ENCODE results near the gene WNT9B.
A peak's percentile ranks its signal among the peaks of the same experiment; 100 is the strongest.
"Not testable (repeated sequence)": the region's sequence is repeated elsewhere in the genome, so short reads cannot be mapped to it uniquely, and the experiment has no call there.

Gene WNT9B

DNA sequence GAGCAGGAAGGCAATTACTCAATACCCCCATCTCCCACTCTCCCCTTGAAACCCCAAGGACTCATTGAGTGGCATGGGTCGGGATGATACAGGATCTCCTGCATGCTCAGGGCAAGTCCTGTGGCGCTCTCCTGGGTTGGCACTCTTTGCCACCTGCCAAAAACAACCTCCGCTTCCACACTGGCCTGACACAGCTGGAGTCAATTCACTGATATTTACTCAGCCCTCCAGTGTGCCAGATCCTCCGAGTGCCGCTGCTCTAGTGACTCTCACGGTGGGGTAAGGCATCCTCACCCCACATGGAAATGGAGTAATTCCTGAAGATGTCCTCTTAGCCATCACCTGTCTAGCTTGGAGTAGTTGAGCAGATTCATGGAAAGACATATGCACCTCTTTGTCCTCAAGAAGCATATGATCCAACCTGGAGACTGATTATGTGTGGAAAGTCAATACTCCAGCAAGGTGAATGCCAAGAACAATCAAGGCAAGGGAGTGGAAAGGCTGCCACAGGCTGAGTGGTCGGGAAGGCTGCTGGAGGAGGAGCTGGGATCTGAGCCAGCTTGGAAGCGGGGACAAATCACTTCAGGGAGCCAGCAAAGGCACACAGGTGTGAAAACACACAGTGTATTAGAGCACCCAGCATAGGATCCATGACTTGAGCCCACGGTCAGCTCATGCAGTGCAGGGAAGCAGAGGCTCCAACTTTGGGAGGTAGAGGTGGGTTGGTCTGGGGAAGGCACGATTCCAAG is 59.0 kb downstream of the WNT9B start:
- no peak for DNase-seq (ENCODE audit: low read depth)

DNA sequence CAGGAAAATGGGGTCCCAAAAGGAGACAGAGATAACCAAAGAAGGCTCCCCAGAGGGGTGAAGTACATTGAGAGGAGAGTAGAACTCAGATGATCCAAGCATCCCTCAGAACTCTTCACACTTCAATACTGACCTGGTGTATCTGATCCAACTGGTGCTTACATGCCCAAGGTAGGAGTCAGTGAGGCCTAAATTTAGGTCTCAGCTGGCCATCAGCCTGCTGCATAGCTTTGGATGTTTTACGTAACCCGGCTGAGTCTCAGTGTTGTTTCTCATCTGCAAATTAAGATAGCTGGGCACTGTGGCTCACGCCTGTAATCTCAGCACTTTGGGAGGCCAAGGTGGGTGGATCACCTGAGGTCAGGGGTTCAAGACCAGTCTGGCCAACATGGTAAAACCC is 59.9 kb downstream of the WNT9B start:
- no peak for DNase-seq (ENCODE audit: low read depth)

DNA sequence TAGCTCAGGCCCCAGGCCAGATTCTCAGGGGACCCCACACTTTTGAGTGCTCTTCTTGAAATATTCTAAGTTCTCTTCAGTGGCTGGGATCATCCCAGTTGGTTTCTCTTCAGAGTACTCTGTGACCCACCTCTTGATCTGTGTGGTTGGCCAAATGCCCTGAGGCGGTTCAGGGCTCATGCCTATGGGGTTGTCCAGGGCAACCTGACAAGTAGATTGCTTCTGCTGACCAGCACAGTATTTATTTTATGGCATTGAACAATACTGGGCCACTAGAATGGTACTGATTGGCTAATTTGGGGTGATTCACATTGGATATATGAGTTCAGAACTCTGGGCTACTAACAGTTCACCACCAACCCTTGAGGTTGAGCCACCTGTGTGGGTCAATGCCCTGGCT is 64.2 kb downstream of the WNT9B start:
- no peak for DNase-seq (ENCODE audit: low read depth)

DNA sequence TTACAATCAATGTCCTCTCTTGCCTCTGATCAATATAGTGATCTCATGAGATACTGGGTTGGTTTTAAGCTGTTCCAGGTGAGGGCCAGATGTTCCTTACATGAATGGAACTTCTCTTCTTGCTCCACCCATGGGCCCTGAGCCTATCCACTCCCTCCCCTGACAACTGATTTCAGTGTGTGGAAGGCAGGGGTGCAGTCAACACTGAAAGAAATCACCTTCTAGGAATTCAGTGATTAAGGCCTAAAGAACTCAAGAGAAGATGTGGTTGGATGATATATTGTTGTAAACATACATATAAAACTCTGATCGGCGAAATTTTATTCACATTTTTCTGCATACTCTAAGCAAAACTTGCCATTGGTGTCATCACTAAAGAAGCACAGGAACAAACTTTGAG is 64.8 kb downstream of the WNT9B start:
- peak; percentile 60 for DNase-seq (ENCODE audit: low read depth)

DNA sequence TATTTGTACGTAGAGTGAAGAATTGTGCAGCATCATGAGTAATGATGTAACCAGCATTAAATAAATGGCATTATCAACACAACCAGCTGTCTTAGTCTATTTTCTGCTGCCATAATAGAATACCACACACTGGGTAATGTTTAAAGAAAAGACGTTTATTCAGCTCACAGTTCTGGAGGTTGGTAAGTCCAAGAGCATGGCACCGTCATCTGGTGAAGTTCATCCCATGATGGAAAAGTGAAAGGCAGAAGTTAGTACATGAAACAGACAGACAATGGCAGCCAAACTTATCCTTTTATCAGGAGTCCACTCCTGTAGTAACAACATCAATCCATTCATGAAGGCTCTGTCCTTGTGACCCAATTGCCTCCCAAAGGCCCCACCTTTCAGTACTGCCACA is 65.2 kb downstream of the WNT9B start:
- DNase-seq (ENCODE audit: low read depth): no peak

DNA sequence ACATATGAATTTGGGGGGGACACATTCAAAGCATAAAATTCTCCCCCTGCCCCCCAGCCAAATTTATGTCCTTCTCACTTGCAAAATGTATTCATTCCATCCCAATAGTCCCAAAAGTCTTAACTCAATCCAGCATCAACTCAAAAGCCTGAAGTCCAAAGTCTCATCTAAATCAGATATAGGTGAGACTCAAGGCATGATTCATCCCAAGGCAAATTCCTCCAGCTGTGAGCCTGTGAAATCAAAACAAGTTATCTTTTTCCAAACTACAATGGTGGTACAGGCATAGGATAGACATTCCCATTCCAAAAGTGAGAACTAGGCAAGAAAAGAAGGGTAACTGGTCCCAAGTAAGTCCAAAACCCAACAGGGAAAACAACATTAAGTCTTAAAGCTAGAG is 65.7 kb downstream of the WNT9B start:
- no peak for DNase-seq (ENCODE audit: low read depth)

DNA sequence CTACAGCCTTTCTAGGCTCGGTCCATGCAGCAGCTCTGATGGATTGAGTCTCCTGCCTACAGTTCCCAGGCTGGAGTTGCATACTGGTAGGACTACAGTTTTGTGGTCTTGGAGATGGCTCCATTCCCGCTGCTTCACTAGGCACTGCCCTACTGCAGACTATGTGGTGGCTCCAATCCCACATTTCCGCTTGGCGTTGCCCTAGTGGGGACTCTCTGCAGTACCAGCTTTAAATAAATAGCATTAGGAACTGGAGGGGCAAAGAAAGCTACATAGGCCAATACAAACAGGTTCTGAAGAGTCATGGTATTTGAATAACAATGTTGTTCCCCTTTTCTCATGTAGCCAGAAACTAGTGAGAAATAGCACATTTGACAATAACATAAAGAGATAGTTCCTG is 66.1 kb downstream of the WNT9B start:
- no peak for DNase-seq (ENCODE audit: low read depth)

DNA sequence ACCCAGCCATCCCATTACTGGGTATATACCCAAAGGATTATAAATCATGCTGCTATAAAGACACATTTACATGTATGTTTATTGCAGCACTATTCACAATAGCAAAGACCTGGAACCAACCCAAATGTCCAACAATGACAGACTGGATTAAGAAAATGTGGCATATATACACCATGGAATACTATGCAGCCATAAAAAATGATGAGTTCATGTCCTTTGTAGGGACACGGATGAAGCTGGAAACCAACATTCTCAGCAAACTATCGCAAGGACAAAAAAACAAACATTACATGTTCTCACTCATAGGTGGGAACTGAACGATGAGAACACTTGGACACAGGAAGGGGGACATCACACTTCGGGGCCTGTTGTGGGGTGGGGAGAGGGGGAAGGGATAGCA is 70.6 kb downstream of the WNT9B start:
- not testable (repeated sequence) for DNase-seq (ENCODE audit: low read depth)

DNA sequence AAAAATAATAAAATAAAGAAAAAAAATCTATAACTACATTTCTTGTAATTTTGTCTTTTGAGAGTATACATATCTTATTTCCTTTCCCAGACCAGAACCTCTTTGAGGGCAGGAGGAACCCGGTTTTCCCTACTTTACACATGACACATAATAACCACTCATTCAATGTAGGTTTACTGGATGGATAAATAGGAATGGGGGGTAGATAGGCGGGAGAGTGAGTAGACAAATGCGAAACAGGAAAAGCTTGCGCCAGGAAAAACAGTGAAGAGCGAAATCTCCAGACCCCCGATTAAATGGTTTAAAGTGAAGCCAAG is 71.1 kb downstream of the WNT9B start:
- no peak for DNase-seq (ENCODE audit: low read depth)

DNA sequence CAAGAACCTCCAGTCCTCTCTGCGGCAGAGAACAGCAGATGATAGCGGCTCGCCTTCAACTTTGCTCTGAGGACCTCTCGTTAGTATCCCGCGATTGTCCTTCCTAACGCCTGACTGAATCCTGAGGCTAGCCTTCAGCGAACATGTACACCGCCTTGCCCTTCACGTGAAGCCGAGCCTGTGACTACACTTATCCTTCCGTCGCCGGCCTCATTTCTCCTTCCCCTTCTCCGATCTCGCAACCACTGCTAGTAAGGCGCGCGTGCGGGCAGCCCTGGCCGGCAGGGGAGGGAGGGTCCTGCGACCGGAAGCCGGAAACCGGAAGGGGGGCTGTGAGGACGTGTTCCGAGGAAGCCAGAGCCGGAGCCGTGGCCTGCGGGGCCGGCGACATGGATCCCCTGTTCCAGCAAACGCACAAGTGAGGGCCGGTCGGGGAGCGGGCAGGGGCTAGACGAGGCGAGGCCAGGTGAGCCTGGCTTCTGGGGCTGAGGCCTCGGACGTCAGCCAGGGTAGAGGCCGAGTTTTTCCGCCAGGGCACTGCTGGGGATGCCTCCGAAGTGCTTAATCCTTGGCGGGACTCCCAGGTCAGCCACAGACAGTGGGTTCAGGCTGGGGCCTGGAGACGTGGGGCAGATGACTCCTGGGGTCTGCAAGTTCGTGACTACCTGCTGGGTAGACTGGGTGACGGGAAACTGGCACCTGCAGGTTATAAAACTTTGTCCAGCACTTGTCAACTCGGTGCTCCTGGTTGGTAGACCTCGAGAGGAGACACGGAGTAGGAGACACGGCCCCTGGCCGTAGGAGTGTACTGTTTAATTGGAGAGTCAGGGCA is 71.6 kb downstream of the WNT9B start, which contains the start of gene GOSR2:
GOSR2 (plus strand) TSS at position 357 of the 832 bp plus-strand sequence; CDS start at position 390, 33 bp downstream.
- peak; percentile 70 for DNase-seq (ENCODE audit: low read depth)

DNA sequence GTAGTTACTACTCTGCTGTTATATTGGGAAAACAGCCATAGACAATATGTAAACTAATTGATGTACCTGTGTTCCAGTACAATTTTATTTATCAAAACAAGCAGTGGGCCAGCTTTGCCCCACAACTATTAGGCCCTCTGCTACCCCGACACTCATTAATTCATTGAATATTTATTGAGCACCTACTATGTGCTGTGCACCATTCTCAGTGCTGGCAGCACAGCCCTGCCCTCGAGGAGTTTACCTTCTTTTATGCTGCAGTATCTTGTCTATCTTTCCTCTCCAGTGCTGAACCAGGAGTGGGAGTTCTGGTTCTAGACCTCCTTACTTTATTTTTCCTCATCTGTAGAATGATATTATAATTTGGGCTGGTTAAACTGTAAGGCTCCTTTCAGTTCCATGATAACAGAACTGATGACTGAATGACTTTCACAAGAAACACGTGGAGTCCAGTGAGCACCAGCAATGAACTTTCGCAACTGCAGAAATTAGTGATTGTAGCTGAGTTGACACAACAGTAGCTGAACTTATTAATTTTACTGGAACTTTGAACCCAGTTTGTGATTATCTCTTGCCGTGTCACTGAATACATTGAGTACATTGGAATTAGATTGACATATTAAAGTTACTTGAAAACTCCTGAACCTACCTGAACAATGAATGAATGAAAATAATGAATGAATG is 73.9 kb downstream of the WNT9B start:
- no peak for DNase-seq (ENCODE audit: low read depth)

DNA sequence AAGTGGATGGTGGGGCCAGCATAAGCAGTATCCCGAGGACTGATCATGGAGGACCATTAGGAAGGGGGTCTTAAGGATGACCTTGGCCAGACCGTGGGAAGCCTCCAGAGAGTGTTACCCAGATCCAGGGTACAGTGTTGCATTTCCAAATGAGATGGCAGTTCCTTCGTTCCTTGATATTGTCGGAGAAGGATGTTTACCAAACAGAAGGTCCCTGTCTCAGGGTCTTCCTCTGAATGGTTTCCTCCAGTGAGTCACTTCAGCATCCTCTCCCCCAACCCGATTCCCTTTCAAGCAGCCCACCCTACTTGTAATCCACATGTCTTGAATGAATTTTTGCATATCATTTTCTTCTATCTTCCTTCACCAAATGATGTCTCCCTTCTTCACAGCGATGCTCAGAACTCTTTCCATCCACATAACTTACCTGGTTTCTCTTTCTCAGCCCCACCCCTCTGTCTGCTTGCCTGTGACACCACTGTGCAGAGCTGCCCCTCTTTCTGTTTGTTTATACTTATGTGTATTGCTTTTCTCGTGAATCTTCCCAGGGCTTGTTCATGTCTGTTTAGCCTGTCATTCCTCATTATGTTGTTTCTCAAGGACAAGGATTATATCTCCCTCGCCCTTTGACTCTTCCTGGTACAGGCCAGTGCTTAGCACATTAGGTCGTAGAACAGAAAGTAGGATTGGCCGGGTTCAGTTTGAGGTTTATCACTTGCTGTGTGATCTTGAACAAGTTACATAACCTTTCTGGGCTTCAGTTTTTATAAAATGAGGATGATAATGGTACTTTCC is 77.3 kb downstream of the WNT9B start:
- DNase-seq (ENCODE audit: low read depth): no peak

DNA sequence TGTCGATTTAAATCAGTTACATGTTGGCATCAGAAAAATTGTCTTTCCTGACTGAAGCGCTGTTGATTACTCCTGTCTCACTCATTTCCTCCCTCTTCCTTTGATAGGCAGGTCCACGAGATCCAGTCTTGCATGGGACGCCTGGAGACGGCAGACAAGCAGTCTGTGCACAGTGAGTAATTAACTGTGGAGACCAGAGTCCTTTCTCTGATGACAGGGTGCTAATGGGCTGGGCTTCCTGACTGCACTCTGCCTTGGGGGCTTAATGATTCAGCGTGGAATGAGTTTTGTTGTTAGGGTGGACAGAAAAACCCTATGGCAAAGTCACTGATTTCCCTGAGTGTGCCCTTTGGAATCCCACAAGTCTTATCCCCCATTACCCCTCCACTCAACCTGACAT is 78.0 kb downstream of the WNT9B start:
- peak; percentile 48 for DNase-seq (ENCODE audit: low read depth)

DNA sequence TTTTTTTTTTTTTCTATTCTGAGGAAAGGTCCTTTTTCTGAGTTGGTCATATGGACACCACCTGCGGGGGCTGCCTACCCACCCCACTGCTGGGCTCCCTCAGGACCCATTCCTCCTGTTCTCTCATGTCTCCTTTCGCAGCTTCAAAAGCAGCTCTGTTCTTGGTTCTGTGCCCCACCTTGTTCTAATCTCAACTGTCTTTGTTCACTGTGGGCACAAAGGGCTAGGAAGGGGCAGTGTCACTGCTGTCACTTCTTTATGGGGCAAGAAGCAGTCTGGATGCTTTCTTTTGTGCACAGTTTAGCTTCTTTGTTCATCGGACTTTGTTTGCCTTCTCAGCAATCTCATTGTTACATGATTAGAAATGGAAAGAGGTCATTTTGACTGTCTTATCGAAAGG is 78.7 kb downstream of the WNT9B start:
- DNase-seq (ENCODE audit: low read depth): no peak

DNA sequence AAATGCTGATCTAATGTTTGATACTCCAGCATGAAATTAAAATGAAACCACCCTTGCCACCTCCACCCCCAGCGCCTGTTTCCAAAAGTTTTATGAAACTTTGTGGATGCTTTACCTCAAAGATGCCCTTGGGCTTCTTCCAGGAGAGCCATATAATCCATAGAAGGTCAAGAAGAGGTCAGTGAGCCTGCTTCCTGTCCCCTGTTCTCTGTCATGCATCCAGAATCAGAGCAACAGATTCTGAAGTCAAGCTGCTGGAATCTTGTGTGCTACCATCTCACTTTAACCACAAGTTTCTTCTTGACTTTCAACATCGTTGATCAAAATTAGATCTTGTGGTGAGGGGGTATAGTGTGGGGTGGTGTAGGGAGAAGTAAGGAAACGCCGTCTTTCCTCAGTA is 80.2 kb downstream of the WNT9B start:
- no peak for DNase-seq (ENCODE audit: low read depth)

DNA sequence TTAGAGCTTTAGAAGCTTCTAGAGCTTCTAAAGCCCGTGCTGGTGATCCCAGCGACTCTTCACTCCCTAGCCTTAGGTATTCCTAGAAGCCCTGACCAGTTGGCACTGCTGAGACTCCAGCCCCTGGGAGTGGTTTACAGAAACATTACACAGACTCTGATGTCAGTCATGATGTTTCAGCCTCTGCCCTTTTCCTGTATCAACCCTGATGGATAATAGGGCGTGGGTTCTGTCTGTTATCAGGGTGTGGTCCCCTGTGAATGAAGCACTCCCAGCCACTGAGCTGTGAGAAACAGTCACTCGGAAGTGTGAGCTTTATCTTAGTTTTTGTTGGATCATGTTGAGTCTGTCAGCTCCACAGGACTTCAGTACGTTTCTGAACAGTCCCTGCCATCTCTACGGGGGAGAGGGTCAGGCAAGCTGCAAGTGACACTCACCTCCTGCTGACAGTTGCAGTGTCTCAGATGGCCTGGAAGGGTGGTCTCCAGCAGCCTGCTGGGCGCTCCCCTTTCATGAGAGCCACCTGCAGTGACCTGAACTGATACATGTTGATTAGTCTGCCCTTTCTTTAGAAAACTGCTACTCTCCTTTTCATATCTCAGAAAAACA is 84.4 kb downstream of the WNT9B start:
- no peak for DNase-seq (ENCODE audit: low read depth)
